GM06990 (cell line): ENCODE results near the gene NTM.

Experiments
- DNase-seq: peaks from one replicate; pipeline ENCODE4 v3.0.0-alpha.2; 2011; ENCODE audit not compliant: insufficient read length; ENCODE audit errors: extremely low read depth
- H3K27me3 ChIP-seq: replicated peaks from 2 replicates; pipeline ENCODE4 v1.6.0; 2011; ENCODE audit warnings: low read length; ENCODE audit not compliant: control insufficient read depth, insufficient read depth
- H3K36me3 ChIP-seq: 2 replicates; pipeline ENCODE4 v1.5.1; 2011; ENCODE audit warnings: low read length; ENCODE audit not compliant: control insufficient read depth, insufficient read depth
- H3K4me3 ChIP-seq: replicated peaks from 2 replicates; pipeline ENCODE4 v1.5.1; 2011; ENCODE audit warnings: low read depth, mild to moderate bottlenecking, control low read depth, low read length
- CTCF ChIP-seq: IDR thresholded peaks from 2 replicates; pipeline ENCODE4 v1.5.1; 2011; ENCODE audit warnings: low read length, control low read depth, mild to moderate bottlenecking, inconsistent platforms; ENCODE audit not compliant: insufficient read depth, poor library complexity, severe bottlenecking

Gene NTM

GRCh38 chr11:131652231-131652630, 281.8 kb downstream of the NTM start:
- no peak for DNase-seq
- H3K4me3 ChIP-seq, result no peak overlapping the region
- no peak for TF ChIP-seq CTCF
- H3K27me3 ChIP-seq, result no peaks in the 10 kb centered on the region; the same call in none of the 2 replicates
- H3K36me3 ChIP-seq, result no peaks in the 10 kb centered on the region

- no peak for TF ChIP-seq CTCF
- Histone ChIP-seq H3K36me3 (no peaks in the 10 kb centered on the region), H3K27me3 (no peaks in the 10 kb centered on the region; the same call in none of the 2 replicates), H3K4me3 (no peak overlapping the region)
- no peak for DNase-seq
These were observed 282.8 kb downstream of the NTM start for GRCh38 chr11:131653260-131653659.

GRCh38 chr11:131654849-131655248, 284.4 kb downstream of the NTM start:
- TF ChIP-seq CTCF, result no peak
- H3K4me3 ChIP-seq, result no peak overlapping the region
- H3K27me3 ChIP-seq, result no peaks in the 10 kb centered on the region; the same call in none of the 2 replicates
- H3K36me3 ChIP-seq, result no peaks in the 10 kb centered on the region
- no peak for DNase-seq

GRCh38 chr11:131656179-131656838, 285.9 kb downstream of the NTM start:
- Histone ChIP-seq H3K27me3 (no peaks in the 10 kb centered on the region; the same call in none of the 2 replicates), H3K4me3 (no peak overlapping the region), H3K36me3 (no peaks in the 10 kb centered on the region)
- no peak for DNase-seq
- no peak for TF ChIP-seq CTCF

GRCh38 chr11:131656839-131657211, 286.4 kb downstream of the NTM start:
- Histone ChIP-seq H3K27me3 (no peaks in the 10 kb centered on the region; the same call in none of the 2 replicates), H3K4me3 (no peak overlapping the region), H3K36me3 (no peaks in the 10 kb centered on the region)
- DNase-seq, result no peak
- TF ChIP-seq CTCF, result no peak

GRCh38 chr11:131658414-131658813, 288.0 kb downstream of the NTM start:
- no peak for DNase-seq
- Histone ChIP-seq H3K36me3 (no peaks in the 10 kb centered on the region), H3K27me3 (no peaks in the 10 kb centered on the region; the same call in none of the 2 replicates), H3K4me3 (no peak overlapping the region)
- no peak for TF ChIP-seq CTCF
